HG03432 (cell line): Measurements from ENCODE around the gene MCCD1.
"Not testable (repeated sequence)": the region's sequence is repeated elsewhere in the genome, so short reads cannot be mapped to it uniquely, and the experiment has no call there.

Experiments
- ATAC-seq: cut with Tn5 transposase; IDR thresholded peaks from one replicate; pipeline ENCODE4 v1.9.1; 2021; ENCODE audit warnings: mild to moderate bottlenecking, moderate library complexity; ENCODE audit not compliant: unreplicated experiment

MCCD1 gene

DNA sequence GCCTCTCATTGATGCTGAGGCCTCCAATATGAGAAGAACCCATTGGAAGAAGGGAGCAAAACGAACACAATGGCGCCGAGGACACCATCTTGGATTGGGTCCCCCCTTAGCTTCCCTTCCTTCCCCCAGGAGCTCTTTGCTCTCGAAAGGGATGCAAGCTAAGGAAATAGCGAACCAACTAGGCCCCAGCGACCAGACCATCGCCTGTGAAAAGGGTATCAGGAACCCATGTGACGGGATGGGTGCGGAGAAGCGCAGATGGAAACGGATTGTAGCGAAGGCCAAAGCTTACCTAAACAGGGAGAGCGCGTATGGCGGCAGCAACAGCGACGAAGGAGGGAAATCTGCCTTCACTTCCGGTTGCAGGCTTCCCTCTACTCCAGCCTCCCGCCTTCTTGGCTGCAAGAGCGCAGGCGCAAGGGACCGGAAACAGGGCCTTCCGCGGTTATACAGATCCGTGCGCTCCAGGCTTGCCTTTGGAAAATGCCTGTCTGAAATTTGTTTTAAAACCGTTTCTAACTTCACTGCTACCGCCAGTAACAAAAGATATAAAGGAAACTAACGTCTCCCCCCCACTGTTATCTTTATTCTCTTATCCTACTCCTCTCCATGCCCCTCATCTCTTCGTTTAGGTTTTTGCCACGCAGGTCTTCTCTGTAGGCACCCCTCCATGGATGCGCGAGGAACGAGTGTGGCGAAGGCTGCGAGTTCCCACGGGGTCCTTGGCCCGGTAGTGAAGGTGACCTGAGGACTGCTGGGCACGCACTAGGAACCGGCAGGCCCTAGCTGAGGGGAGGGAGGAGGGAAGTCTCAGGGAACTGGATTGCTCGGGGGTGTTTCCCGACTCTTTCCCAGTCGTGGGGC lies 13.1 kb downstream of the MCCD1 start, which contains the start of gene DDX39B:
Gene DDX39B, minus strand, starts transcription at position 346 of the 864 bp plus-strand sequence. CDS start 1,471 bp downstream, outside the sequence.
- peak; percentile 76 for ATAC-seq

- ATAC-seq = no peak
These were observed 14.9 kb downstream of the MCCD1 start for GRCh38 chr6:31543639-31544038.

DNA sequence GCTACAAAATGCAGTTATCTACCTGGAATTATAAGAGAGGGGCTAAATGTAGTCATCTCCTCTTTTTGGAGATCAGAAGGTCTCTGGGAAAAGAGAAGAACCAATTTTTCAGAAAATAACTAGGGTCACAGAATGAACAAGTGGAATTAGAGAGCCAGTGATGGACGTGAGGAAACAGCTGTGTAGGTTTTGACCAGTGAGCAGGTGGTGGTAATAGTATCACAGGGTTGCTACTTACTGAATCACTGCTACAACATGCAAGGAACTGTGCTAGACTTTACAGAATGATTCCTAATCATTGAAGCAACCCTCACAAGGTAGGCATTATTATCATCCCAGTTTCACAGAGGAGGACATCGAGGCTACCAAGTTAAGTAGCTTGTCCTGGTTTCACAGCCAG lies 15.9 kb downstream of the MCCD1 start:
- ATAC-seq = no peak

GRCh38 chr6:31545291-31545690 lies 16.5 kb downstream of the MCCD1 start:
- no peak for ATAC-seq

DNA sequence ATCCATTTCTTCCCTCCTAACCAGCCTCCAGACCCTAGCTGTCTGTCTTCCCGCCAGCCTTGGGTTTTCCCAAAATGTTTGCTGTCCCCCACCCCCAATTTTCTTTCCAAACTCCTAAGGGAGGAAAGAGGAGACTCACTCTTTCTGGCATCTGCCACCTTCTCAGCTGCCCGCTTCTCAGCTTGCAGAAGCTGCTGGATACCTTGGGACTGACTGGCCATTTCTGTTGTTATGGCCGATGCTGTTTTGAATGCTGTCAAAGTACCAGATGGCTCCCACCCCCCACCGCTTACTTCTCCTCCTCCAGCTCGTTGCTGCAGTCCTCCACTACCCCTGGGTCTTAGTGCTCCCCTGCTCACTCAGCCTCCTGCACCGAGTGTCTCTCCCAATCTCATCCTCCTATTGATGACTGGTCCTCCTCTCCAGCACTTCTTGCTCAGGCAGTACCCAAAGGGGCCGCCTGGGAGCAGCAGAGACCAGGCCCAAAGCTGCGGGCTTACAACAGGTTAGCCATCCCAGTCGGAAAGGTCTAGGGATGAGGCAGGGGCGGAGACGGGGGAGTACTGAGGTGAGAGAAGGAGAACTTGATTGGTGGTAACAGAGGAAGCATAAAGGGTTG lies 17.7 kb downstream of the MCCD1 start, which contains the start of gene ATP6V1G2:
Gene ATP6V1G2, minus strand, starts transcription at position 270 of the 619 bp plus-strand sequence. Its CDS starts 49 bp downstream, at position 221.
- peak; percentile 43 for ATAC-seq

GRCh38 chr6:31546958-31547726 lies 18.4 kb downstream of the MCCD1 start, which contains the start of gene NFKBIL1:
Gene NFKBIL1 (plus strand): TSS chr6:31547608. CDS start chr6:31547695, 87 bp downstream.
- peak; percentile 75 for ATAC-seq

DNA sequence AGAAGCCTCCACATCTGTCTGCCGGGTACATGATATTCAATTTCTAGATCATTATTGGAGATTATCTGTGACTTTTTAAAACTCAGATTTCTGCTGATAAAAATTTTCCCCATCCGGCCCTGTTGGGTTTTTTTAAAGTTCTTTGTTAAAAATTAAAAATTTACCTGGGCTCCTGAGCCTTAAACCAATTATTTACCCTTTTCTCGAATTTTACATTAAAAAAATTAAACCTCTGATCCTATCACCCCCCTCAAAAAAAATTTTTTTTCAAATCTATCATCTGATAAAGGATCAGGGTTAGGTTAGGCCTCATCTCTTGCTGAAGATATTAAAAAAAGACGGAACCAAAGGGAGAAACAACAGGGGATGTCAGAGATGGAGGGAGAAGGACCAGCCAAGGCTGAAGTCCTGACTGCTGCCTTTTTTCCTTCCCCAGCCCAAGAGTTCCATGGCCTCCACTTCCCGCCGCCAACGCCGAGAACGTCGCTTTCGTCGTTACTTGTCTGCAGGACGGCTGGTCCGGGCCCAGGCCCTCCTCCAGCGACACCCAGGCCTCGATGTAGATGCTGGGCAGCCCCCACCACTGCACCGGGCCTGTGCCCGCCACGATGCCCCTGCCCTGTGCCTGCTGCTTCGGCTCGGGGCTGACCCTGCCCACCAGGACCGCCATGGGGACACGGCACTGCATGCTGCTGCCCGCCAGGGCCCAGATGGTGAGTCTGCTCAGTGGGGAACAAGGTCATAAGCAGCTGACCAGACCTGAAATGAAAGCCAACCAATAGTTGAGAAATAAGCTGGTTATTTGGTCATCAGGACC lies 19.2 kb downstream of the MCCD1 start:
- no peak for ATAC-seq

GRCh38 chr6:31548544-31548873 lies 19.7 kb downstream of the MCCD1 start:
- ATAC-seq = no peak

DNA sequence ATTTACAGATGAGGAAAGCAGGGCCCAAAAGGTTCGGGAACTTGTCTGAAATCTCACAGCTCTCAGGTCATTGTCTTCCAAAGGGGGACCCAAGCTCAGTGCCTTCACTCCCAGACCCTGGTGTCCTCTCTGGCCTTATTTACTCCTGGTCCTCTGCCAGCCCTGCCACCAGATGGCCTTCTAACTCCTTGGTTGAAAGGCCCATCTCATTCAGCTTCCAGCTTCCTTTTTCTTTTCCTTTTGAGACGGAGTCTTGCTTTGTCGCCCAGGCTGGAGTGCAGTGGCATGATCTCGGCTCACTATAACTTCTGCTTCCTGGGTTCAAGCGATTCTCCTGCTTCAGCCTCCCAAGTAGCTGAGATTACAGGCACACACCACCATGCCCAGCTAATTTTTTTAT lies 22.6 kb downstream of the MCCD1 start:
- ATAC-seq = not testable (repeated sequence)

GRCh38 chr6:31556307-31556706 lies 27.5 kb downstream of the MCCD1 start:
- ATAC-seq = no peak

GRCh38 chr6:31557443-31558317 lies 28.9 kb downstream of the MCCD1 start:
- no peak for ATAC-seq

GRCh38 chr6:31558318-31558625 lies 29.5 kb downstream of the MCCD1 start:
- no peak for ATAC-seq

DNA sequence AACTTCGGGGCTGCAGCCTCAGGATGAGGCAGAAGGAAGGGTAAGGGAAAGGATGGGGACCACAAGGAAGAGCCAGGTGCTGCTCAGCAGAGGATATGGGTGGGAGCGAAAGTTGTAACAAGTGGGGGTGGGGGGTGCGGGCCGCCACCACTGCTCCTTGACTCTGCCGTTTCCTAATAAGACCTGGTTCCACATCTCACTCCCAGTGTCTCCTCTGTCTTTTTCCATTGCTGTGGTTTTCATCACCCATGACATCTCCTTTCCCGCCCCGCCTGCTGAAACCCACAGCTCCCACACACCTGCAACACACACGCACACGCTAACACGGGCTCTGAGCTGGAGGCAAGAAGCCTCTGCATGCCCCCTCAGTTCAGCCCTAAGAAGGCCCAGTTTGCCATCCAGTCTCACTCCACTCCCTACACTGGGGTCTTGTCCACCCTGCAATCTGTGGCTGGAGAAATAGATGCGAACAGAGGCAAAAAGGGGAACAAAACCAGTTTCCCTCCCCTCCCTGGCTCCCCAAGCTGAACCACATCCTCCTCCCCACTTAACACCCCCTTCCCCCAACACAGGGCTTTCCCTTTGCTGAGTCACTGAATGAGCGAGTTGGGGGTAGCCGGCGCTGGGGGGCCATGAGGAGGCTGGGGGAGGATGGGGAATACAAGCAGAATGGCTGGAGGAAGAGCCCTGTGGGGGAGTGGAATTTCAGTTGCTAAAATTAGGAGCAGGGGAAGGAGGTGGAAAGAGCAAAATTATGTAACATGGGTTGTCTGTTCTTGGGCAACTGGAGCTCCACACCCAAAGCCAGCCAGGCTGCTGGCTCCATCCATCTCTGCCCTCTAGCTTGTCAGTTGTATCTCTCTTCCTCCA lies 30.1 kb downstream of the MCCD1 start:
- no peak for ATAC-seq

DNA sequence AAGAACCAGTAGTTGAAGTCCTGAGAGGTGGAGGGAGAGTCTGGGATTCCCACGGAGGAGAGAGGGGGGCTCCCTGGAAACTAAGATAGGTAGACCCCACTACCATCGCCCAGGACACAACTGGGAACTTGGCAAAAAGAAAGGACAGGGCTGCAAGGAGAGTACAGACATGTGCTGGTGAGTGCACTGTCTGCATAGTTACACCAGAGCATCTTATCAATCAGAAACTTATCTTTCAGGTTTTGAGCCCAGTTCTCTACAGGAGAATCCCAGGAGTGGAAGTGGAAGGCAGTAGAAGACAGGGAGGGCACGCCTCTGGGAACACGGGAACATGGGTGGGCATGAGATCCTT lies 30.8 kb downstream of the MCCD1 start:
- ATAC-seq = no peak

- ATAC-seq = peak; percentile 68
These were observed 31.4 kb downstream of the MCCD1 start for GRCh38 chr6:31559958-31560696.

GRCh38 chr6:31560697-31561058 lies 31.9 kb downstream of the MCCD1 start:
- no peak for ATAC-seq

GRCh38 chr6:31567531-31568370 lies 39.0 kb downstream of the MCCD1 start:
- ATAC-seq = no peak
